Choroid plexus epithelial cell (primary cell): Measurements from ENCODE around the gene HAPSTR1.
A peak's percentile ranks its signal among the peaks of the same experiment; 100 is the strongest.

Experiments used
- DNase-seq: peaks from one replicate; pipeline ENCODE4 v3.0.0-alpha.2; 2010; ENCODE audit warnings: low read depth
- H3K4me3 ChIP-seq: 2 replicates; pipeline ENCODE4 v1.5.1; 2011; ENCODE audit warnings: low read depth, mild to moderate bottlenecking, control low read depth, low read length, moderate library complexity
- CTCF ChIP-seq: conservative IDR thresholded peaks from 2 replicates; pipeline ENCODE4 v1.5.1; 2011; ENCODE audit warnings: low read depth, mild to moderate bottlenecking, control low read depth, inconsistent platforms, low read length, moderate library complexity

HAPSTR1 gene

GRCh38 chr16:9049241-9049640 is 42.2 kb upstream of the HAPSTR1 start:
- peak; percentile 84 for DNase-seq
- no peak overlapping the region for H3K4me3 ChIP-seq
- TF ChIP-seq CTCF: no peak

GRCh38 chr16:9050102-9050830 is 41.2 kb upstream of the HAPSTR1 start:
- peak; percentile 72 for TF ChIP-seq CTCF
- no peak overlapping the region for H3K4me3 ChIP-seq
- peak; percentile 41 for DNase-seq

GRCh38 chr16:9053006-9053601 is 38.3 kb upstream of the HAPSTR1 start:
- DNase-seq: peak; percentile 89
- no peak for TF ChIP-seq CTCF
- H3K4me3 ChIP-seq: peak overlapping the region; percentile 33

GRCh38 chr16:9054460-9054859 is 37.0 kb upstream of the HAPSTR1 start:
- DNase-seq: no peak
- H3K4me3 ChIP-seq: no peak overlapping the region
- TF ChIP-seq CTCF: no peak

GRCh38 chr16:9055115-9055514 is 36.3 kb upstream of the HAPSTR1 start:
- TF ChIP-seq CTCF: no peak
- no peak for DNase-seq

GRCh38 chr16:9055661-9056060 is 35.8 kb upstream of the HAPSTR1 start:
- TF ChIP-seq CTCF: no peak
- DNase-seq: peak; percentile 57
- no peak overlapping the region for H3K4me3 ChIP-seq

More at GRCh38 chr16:9055115-9055514, 36.3 kb upstream of the HAPSTR1 start:
- no peak overlapping the region for H3K4me3 ChIP-seq

- no peak for TF ChIP-seq CTCF
- DNase-seq: no peak
- H3K4me3 ChIP-seq: no peak overlapping the region
Measured at GRCh38 chr16:9056061-9056460, 35.4 kb upstream of the HAPSTR1 start.
